ENCODE data around the gene POLR1A. TPM values are rescaled to one million over a fixed set of nuclear protein-coding genes. Genes with fewer than 3 reads are reported as not detected.

Gene POLR1A
- total RNA-seq, 1 experiment from 2014 or later, result 25.5 TPM

- H3K4me1 ChIP-seq (replicated peaks), result peaks cover 10% of the 10 kb centered on the region
- H3K36me3 ChIP-seq, result peaks cover 33% of the 10 kb centered on the region
- H3K4me3 ChIP-seq, result no peak overlapping the region
- no peak for DNase-seq (ENCODE audit: low read depth in 1 of 2, low spot score in 2 of 2)
- H3K9me3 ChIP-seq (replicated peaks), result no peaks in the 10 kb centered on the region; the same call in 1 of the 2 replicates
- H3K27ac ChIP-seq, result no peak overlapping the region
- no peaks in the 10 kb centered on the region for H3K27me3 ChIP-seq (replicated peaks)
These were observed 82.9 kb downstream of the POLR1A start for GRCh38 chr2:86022661-86023365.

GRCh38 chr2:86021396-86022378 lies 84.0 kb downstream of the POLR1A start:
- DNase-seq (ENCODE audit: low read depth in 1 of 2, low spot score in 2 of 2), result no peak
- peaks cover 21% of the 10 kb centered on the region for H3K36me3 ChIP-seq
- H3K9me3 ChIP-seq (replicated peaks), result no peaks in the 10 kb centered on the region; the same call in 1 of the 2 replicates
- H3K4me3 ChIP-seq, result no peak overlapping the region
- no peaks in the 10 kb centered on the region for H3K27me3 ChIP-seq (replicated peaks)
- no peak overlapping the region for H3K27ac ChIP-seq
- peaks cover 10% of the 10 kb centered on the region for H3K4me1 ChIP-seq (replicated peaks)

GRCh38 chr2:86020984-86021383 lies 84.7 kb downstream of the POLR1A start:
- peaks cover 10% of the 10 kb centered on the region for H3K4me1 ChIP-seq (replicated peaks)
- H3K27ac ChIP-seq, result no peak overlapping the region
- no peaks in the 10 kb centered on the region for H3K27me3 ChIP-seq (replicated peaks)
- peaks cover 17% of the 10 kb centered on the region for H3K36me3 ChIP-seq
- DNase-seq (ENCODE audit: low read depth in 1 of 2, low spot score in 2 of 2), result no peak
- no peak overlapping the region for H3K4me3 ChIP-seq
- no peaks in the 10 kb centered on the region; the same call in 1 of the 2 replicates for H3K9me3 ChIP-seq (replicated peaks)

GRCh38 chr2:86019121-86019520 lies 86.6 kb downstream of the POLR1A start:
- Histone ChIP-seq H3K4me1 (replicated peaks) (peaks cover 10% of the 10 kb centered on the region), H3K9me3 (replicated peaks) (no peaks in the 10 kb centered on the region; the same call in 1 of the 2 replicates), H3K4me3 (no peak overlapping the region), H3K27me3 (replicated peaks) (no peaks in the 10 kb centered on the region), H3K36me3 (0 out of 2 replicates have a peak, but pooled peaks cover 3% of the 10 kb centered on the region), H3K27ac (no peak overlapping the region)
- DNase-seq (ENCODE audit: low read depth in 1 of 2, low spot score in 2 of 2), result no peak

GRCh38 chr2:86017901-86018896 lies 87.5 kb downstream of the POLR1A start:
- Histone ChIP-seq H3K36me3 (no peaks in the 10 kb centered on the region), H3K9me3 (replicated peaks) (no peaks in the 10 kb centered on the region; the same call in 1 of the 2 replicates), H3K4me1 (replicated peaks) (peaks cover 10% of the 10 kb centered on the region), H3K27ac (no peak overlapping the region), H3K27me3 (replicated peaks) (no peaks in the 10 kb centered on the region), H3K4me3 (no peak overlapping the region)
- no peak for DNase-seq (ENCODE audit: low read depth in 1 of 2, low spot score in 2 of 2)

GRCh38 chr2:86016581-86016980 lies 89.1 kb downstream of the POLR1A start:
- Histone ChIP-seq H3K4me1 (replicated peaks) (peaks cover 10% of the 10 kb centered on the region), H3K27me3 (replicated peaks) (no peaks in the 10 kb centered on the region), H3K9me3 (replicated peaks) (no peaks in the 10 kb centered on the region; the same call in 1 of the 2 replicates), H3K4me3 (no peak overlapping the region), H3K27ac (no peak overlapping the region), H3K36me3 (no peaks in the 10 kb centered on the region)
- no peak for DNase-seq (ENCODE audit: low read depth in 1 of 2, low spot score in 2 of 2)

- Histone ChIP-seq H3K27me3 (replicated peaks) (no peaks in the 10 kb centered on the region), H3K36me3 (no peaks in the 10 kb centered on the region), H3K4me1 (replicated peaks) (peaks cover 1% of the 10 kb centered on the region; the same call in 1 of the 2 replicates), H3K27ac (no peak overlapping the region), H3K9me3 (replicated peaks) (no peaks in the 10 kb centered on the region), H3K4me3 (no peak overlapping the region)
- DNase-seq (ENCODE audit: low read depth in 1 of 2, low spot score in 2 of 2), result no peak
These were observed 90.0 kb downstream of the POLR1A start for GRCh38 chr2:86015699-86016098.

- Histone ChIP-seq H3K27ac (no peak overlapping the region), H3K27me3 (replicated peaks) (no peaks in the 10 kb centered on the region), H3K36me3 (no peaks in the 10 kb centered on the region)
These were observed 90.7 kb downstream of the POLR1A start for GRCh38 chr2:86015006-86015405.

GRCh38 chr2:86014493-86014892 lies 91.2 kb downstream of the POLR1A start:
- no peak overlapping the region for H3K4me3 ChIP-seq
- no peaks in the 10 kb centered on the region for H3K36me3 ChIP-seq
- no peaks in the 10 kb centered on the region for H3K27me3 ChIP-seq (replicated peaks)
- DNase-seq (ENCODE audit: low read depth in 1 of 2, low spot score in 2 of 2), result no peak
- no peaks in the 10 kb centered on the region for H3K9me3 ChIP-seq (replicated peaks)
- no peaks in the 10 kb centered on the region for H3K4me1 ChIP-seq (replicated peaks)
- H3K27ac ChIP-seq, result no peak overlapping the region

More at GRCh38 chr2:86015006-86015405, 90.7 kb downstream of the POLR1A start:
- no peak overlapping the region for H3K4me3 ChIP-seq
- DNase-seq (ENCODE audit: low read depth in 1 of 2, low spot score in 2 of 2), result no peak
- H3K4me1 ChIP-seq (replicated peaks), result no peaks in the 10 kb centered on the region
- H3K9me3 ChIP-seq (replicated peaks), result no peaks in the 10 kb centered on the region

- H3K4me3 ChIP-seq, result no peak overlapping the region
- DNase-seq (ENCODE audit: low read depth in 1 of 2, low spot score in 2 of 2), result no peak
- H3K27me3 ChIP-seq (replicated peaks), result no peaks in the 10 kb centered on the region
- no peak overlapping the region for H3K27ac ChIP-seq
- no peaks in the 10 kb centered on the region for H3K9me3 ChIP-seq (replicated peaks)
- no peaks in the 10 kb centered on the region for H3K4me1 ChIP-seq (replicated peaks)
- H3K36me3 ChIP-seq, result no peaks in the 10 kb centered on the region
These were observed 93.5 kb downstream of the POLR1A start for GRCh38 chr2:86012007-86012712.

- Histone ChIP-seq H3K4me3 (no peak overlapping the region), H3K27me3 (replicated peaks) (no peaks in the 10 kb centered on the region), H3K4me1 (replicated peaks) (no peaks in the 10 kb centered on the region), H3K36me3 (no peaks in the 10 kb centered on the region), H3K27ac (no peak overlapping the region), H3K9me3 (replicated peaks) (peaks cover 2% of the 10 kb centered on the region; the same call in 1 of the 2 replicates)
- no peak for DNase-seq (ENCODE audit: low read depth in 1 of 2, low spot score in 2 of 2)
These were observed 94.2 kb downstream of the POLR1A start for GRCh38 chr2:86011449-86011941.

- Histone ChIP-seq H3K27me3 (replicated peaks) (no peaks in the 10 kb centered on the region), H3K9me3 (replicated peaks) (peaks cover 6% of the 10 kb centered on the region; the same call in 1 of the 2 replicates), H3K27ac (no peak overlapping the region), H3K36me3 (no peaks in the 10 kb centered on the region), H3K4me1 (replicated peaks) (no peaks in the 10 kb centered on the region), H3K4me3 (no peak overlapping the region)
- no peak for DNase-seq (ENCODE audit: low read depth in 1 of 2, low spot score in 2 of 2)
These were observed 95.6 kb downstream of the POLR1A start for GRCh38 chr2:86010083-86010482.
